CD4-positive, alpha-beta T cell treated with Interleukin-15 for 4 hours (primary cell): ENCODE results near the gene TMEM156.
"Not testable (repeated sequence)": the region's sequence is repeated elsewhere in the genome, so short reads cannot be mapped to it uniquely, and the experiment has no call there.

Experiments used
- DNase-seq: peaks from one replicate; pipeline ENCODE4 v3.0.0-alpha.2; 2020; ENCODE audit warnings: low spot score

TMEM156 gene

DNA sequence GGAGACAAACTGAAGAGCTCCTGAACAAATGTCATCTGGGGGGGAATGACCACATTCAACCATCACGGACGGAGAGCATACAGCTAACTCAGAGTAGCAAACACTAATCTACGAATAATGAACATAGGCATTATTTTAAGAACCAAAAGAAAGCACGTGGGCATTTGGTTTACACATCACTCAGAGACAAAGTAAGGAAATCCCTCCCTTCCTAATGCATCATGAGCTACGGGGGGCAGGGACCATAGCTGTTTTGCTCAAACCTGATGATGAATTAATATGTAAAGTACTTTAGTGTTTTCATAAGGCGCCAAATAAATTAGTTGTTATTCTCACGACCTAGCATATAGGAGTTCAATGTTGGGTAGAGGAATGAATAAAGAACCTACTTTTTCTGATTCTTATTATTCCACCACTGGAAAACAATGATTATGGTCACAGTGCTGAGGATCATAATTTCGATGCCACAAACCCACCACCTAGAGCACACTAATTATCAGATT lies 11.7 kb upstream of the TMEM156 start:
- DNase-seq, result peak; percentile 39

DNA sequence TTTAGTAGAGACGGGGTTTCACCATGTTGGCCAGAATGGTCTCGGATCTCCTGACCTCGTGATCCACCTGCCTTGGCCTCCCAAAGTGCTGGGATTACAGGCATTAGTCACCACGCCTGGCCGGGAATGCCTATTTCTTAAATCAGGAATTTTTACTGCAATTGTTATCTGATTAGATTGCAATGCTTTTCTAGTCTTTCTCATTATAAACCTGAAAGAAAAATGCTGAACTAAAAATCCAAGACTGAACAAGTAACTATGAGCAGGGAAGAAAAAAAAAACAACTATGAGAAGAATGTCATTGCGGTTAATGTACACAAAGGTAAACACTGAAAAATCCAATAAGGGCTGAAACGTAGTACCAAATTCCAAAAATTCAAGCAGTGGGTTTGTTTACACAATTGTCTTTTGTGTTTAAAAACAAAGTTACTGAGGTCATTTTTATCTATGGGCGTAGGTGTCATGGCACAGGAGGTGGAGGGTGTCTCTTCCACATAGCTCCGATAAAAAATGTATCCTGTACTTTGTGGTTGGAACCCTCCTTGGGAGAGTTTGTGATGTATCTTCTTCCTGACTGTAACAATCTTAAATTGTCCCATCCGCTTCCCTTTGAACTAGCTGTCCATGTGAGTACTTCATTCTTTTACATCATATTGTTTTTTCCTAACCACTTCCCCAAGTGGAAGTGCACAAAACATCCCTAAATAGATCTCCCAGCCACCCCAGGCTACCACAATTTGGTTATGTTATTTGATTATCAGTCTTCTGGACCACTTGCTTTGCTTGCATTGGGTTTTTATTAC lies 11.1 kb upstream of the TMEM156 start:
- DNase-seq, result no peak

- no peak for DNase-seq
These were observed 10.2 kb upstream of the TMEM156 start for GRCh38 chr4:39042366-39042765.

DNA sequence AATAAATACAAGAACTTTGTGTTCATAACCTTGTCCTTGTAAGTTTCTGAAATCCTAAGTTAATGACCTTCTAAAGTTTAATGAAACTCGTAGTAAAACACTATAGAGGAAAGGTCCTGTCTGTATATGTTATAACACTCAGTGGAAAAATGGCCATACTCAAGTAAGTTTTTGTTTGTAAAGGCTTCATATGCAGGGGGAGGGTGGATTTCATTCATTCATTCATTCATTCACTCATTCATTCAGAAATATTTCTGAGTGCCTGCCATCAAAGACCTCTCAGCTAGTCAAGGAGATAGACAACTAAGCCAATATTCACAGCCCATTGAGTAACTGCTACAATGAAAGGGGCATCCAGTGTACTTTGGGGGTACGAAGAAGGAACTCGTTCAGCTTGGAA lies 6.9 kb upstream of the TMEM156 start:
- DNase-seq, result no peak

- no peak for DNase-seq
These were observed 5.7 kb upstream of the TMEM156 start for GRCh38 chr4:39037941-39038340.

GRCh38 chr4:39037491-39037825 lies 5.2 kb upstream of the TMEM156 start:
- DNase-seq, result no peak

- DNase-seq, result no peak
These were observed 4.0 kb upstream of the TMEM156 start for GRCh38 chr4:39036172-39036571.

GRCh38 chr4:39031590-39032020 lies 604 bp downstream of the TMEM156 start:
- DNase-seq, result not testable (repeated sequence)

DNA sequence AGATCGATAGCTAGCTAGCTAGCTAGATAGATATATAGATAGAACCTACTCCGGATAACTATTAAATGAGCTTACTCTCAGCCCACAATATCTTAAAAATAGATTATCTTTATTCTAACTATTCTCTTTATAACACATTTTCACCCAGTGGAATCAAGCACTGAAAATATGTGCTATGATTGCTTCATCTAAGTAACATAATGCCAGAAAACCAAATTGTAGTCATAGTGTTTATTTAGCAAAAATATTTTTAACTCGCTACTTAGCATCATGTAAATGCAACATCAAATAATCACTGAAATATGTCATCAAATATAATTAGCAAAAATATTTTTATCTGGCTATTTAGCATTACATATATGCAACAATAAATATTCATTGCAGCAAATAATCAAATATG lies 1.5 kb downstream of the TMEM156 start:
- DNase-seq, result no peak

- peak; percentile 43 for DNase-seq
These were observed 2.2 kb downstream of the TMEM156 start for GRCh38 chr4:39029752-39030694.

DNA sequence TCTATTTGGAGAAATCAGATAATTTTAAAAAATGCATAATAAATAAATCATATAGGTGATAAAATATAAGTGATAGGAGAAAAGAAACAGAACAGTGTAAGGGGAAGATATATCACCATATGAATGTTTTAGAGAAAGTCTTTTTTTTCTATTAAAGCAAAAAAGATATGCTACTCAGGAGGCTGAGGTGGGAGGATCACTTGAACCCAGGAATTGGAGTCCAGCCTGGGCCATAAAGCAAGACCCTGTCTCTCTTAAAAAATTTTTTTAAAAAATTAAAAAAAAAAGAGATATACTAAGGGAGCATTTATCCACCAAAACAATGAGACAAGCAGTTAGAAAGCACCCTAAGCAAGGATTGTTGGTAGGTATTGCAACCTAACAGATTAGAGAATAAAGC lies 6.1 kb downstream of the TMEM156 start:
- DNase-seq, result no peak

GRCh38 chr4:39025552-39026085 lies 6.6 kb downstream of the TMEM156 start:
- DNase-seq, result no peak

GRCh38 chr4:39024311-39024865 lies 7.8 kb downstream of the TMEM156 start:
- DNase-seq, result no peak

DNA sequence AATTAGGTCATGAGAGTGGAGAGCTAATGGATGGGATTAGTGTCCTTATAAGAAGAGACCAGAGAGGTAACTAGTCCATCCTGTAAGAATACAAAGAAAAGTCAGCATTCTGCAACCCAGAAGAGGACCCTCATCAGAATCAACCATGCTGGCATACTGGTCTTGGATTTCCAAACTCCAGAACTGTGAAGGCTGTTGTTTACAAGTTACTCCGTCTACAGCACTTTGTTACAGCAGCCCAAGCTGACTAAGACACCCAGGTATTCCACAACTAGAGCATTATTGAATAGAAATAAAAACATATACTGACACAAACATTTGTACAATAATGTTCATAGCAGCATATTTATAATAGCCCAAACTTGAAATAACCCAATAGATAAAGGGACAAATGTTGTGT lies 9.2 kb downstream of the TMEM156 start:
- no peak for DNase-seq

- DNase-seq, result no peak
These were observed 10.0 kb downstream of the TMEM156 start for GRCh38 chr4:39022241-39022640.

GRCh38 chr4:39021631-39022030 lies 10.6 kb downstream of the TMEM156 start:
- no peak for DNase-seq

DNA sequence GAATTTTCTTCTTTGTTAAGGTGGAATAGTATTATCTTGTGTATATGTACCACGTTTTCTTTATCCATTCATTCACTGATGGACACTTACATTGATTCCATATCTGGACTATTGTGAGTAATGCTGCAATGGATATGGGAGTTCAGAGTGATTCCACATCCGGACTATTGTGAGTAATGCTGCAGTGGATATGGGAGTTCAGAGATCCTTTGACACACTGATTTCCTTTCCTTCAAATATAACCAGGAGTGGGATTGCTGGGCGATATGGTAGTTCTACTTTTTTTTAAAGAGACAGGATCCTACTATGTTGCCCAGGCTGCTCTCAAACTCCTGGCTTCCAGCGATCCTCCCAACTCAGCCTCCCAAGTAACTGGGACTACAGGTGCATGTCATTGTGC lies 12.1 kb downstream of the TMEM156 start:
- DNase-seq, result no peak

DNA sequence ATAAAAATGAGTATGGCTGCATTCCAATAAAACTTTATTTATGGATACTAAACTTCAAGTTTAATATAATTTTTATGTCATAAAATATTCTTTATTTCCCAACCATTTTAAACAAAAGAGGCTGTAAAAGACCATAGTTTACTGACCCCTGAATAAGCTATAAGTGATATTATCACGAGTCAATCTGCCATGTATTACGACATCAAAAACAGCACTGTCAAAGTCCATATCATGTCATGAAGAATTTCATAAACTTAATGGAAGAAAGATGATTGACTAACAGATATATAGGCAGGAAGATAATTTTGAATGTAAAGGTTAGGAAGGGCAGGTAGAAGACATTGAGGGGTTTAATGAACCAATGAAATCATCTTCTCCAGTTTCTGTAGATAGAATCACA lies 18.2 kb downstream of the TMEM156 start:
- no peak for DNase-seq

GRCh38 chr4:39004758-39005157 lies 27.5 kb downstream of the TMEM156 start:
- no peak for DNase-seq

GRCh38 chr4:39002058-39002457 lies 30.2 kb downstream of the TMEM156 start:
- DNase-seq, result not testable (repeated sequence)

DNA sequence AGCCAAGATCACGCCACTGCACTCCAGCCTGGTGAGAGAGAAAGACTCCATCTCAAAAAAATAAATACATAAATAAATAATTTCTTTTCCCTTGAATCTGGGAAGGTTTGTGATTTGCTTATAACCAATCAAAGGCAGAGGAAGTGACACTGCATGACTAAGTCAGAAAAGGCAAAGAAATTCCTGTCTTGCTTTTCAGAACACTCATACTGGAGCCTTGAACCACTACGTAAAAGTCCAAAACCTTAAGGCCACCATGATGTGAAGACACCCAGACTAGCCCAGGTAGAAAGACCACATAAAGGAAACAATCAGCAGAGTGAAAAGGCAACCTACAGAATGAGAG lies 36.6 kb downstream of the TMEM156 start:
- no peak for DNase-seq

DNA sequence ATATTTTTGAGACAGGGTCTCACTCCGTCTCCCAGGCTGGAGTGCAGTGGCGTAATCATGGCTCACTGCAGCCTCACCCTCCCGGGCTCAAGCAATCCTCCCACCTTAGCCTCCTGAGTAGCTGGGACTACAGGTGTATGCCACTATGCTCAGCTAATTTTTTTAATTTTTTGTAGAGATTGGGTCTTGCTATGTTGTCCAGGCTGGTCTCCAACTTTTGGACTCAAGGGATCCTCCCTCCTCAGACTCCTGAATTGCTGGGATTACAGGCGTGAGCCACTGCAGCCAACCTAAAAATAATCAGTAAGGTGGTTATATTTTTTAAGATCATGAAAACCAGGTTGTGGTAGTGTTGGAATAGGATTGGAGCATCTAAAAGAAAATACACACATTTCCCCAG lies 38.1 kb downstream of the TMEM156 start:
- DNase-seq, result no peak

GRCh38 chr4:38993683-38994082 lies 38.5 kb downstream of the TMEM156 start:
- DNase-seq, result no peak
